ENCODE measurements around the gene HS2ST1.
"Not testable (repeated sequence)": the region's sequence is repeated elsewhere in the genome, so short reads cannot be mapped to it uniquely, and the experiment has no call there.

HS2ST1 gene

GRCh38 chr1:86914601-86914997, at the start of gene HS2ST1:
Gene HS2ST1, plus strand, starts transcription at chr1:86914635.
- DNase-seq (ENCODE audit: low read depth): no peak

GRCh38 chr1:86865973-86866637, 48.3 kb upstream of the HS2ST1 start:
- DNase-seq (ENCODE audit: low read depth): no peak

GRCh38 chr1:86866665-86867064, 47.8 kb upstream of the HS2ST1 start:
- peak; percentile 55 for DNase-seq (ENCODE audit: low read depth)

- DNase-seq (ENCODE audit: low read depth): not testable (repeated sequence)
Observed at GRCh38 chr1:86867278-86867677, 47.2 kb upstream of the HS2ST1 start.

- DNase-seq (ENCODE audit: low read depth): peak; percentile 9
Observed at GRCh38 chr1:86868477-86868876, 46.0 kb upstream of the HS2ST1 start.

- no peak for DNase-seq (ENCODE audit: low read depth)
Observed at GRCh38 chr1:86871001-86871400, 43.4 kb upstream of the HS2ST1 start.

- peak; percentile 68 for DNase-seq (ENCODE audit: low read depth)
Observed at GRCh38 chr1:86872086-86872485, 42.3 kb upstream of the HS2ST1 start.

- DNase-seq (ENCODE audit: low read depth): no peak
Observed at GRCh38 chr1:86875722-86876121, 38.7 kb upstream of the HS2ST1 start.

- no peak for DNase-seq (ENCODE audit: low read depth)
Observed at GRCh38 chr1:86887479-86888162, 26.8 kb upstream of the HS2ST1 start.

- no peak for DNase-seq (ENCODE audit: low read depth)
Observed at GRCh38 chr1:86888327-86888726, 26.1 kb upstream of the HS2ST1 start.

- not testable (repeated sequence) for DNase-seq (ENCODE audit: low read depth)
Observed at GRCh38 chr1:86899401-86899800, 15.0 kb upstream of the HS2ST1 start.

GRCh38 chr1:86905875-86906274, 8.6 kb upstream of the HS2ST1 start:
- no peak for DNase-seq (ENCODE audit: low read depth)

GRCh38 chr1:86906419-86906818, 8.0 kb upstream of the HS2ST1 start:
- DNase-seq (ENCODE audit: low read depth): peak; percentile 18

GRCh38 chr1:86912281-86912900, 2.0 kb upstream of the HS2ST1 start:
- peak; percentile 50 for DNase-seq (ENCODE audit: low read depth)

- DNase-seq (ENCODE audit: low read depth): peak; percentile 61
Observed at GRCh38 chr1:86913399-86913895, 988 bp upstream of the HS2ST1 start.

- DNase-seq (ENCODE audit: low read depth): peak; percentile 100
Observed at GRCh38 chr1:86913896-86914600, 387 bp upstream of the HS2ST1 start, which contains the start of gene SELENOF. Gene SELENOF, minus strand, starts transcription at chr1:86914126. Its CDS starts 15 bp downstream, at chr1:86914111.

- DNase-seq (ENCODE audit: low read depth): peak; percentile 62
Observed at GRCh38 chr1:86914998-86915736, 732 bp downstream of the HS2ST1 start.

GRCh38 chr1:86915737-86916235, 1.4 kb downstream of the HS2ST1 start:
- DNase-seq (ENCODE audit: low read depth): no peak

GRCh38 chr1:86916752-86917151, 2.3 kb downstream of the HS2ST1 start:
- no peak for DNase-seq (ENCODE audit: low read depth)

GRCh38 chr1:86922445-86922844, 8.0 kb downstream of the HS2ST1 start:
- no peak for DNase-seq (ENCODE audit: low read depth)

GRCh38 chr1:86924324-86924960, 10.0 kb downstream of the HS2ST1 start:
- no peak for DNase-seq (ENCODE audit: low read depth)

Measured in EH (cell line).